ENCODE data around the gene GAPDHS. TPM values are rescaled to one million over a fixed set of nuclear protein-coding genes. Genes with fewer than 3 reads are reported as not detected.

The GAPDHS gene
- total RNA-seq, 1 experiment from 2014 or later, result not detected

GRCh38 chr19:35510626-35510964 lies 22.7 kb upstream of the GAPDHS start (continued):
- TF ChIP-seq RAD21 (IDR thresholded peaks at IDR 0.05; ENCODE audit: low read depth) (no peak), ATF3 (IDR thresholded peaks at IDR 0.05) (no peak), POLR2A (IDR thresholded peaks at IDR 0.05; ENCODE audit: borderline replicate concordance, extremely low read depth, insufficient read depth, insufficient read length) (no peak), TCF7L2 (IDR thresholded peaks at IDR 0.05; ENCODE audit: borderline replicate concordance, extremely low read depth, insufficient read depth, insufficient read length) (no peak)
- TF ChIP-seq, protein P1, sequence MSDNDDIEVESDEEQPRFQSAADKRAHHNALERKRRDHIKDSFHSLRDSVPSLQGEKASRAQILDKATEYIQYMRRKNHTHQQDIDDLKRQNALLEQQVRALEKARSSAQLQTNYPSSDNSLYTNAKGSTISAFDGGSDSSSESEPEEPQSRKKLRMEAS (IDR thresholded peaks at IDR 0.05), result no peak

DNA sequence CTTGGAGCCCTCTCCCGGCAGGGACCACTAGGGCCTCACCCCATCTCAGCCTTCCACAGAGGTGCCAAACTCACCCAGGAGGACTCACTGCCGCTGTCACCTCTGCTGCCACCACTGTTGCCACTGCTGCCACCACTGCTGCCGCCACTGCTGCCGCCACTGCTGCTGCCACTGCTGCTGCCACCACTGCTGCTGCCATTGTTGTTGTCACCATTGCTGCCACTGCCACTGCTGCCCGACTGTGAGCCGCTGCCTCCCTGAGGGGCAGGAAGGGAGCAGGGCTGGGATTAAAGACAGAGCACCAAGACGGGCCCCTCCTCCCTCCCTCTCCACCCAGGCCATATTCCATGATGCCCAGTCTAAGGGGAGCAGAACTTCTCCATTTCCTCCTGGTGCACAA lies 21.9 kb upstream of the GAPDHS start:
- ATAC-seq, result no peak
- Histone ChIP-seq H3K36me3 (ENCODE audit: control insufficient read depth in 1 of 2, insufficient read depth in 2 of 2, low read length in 2 of 2) (peaks cover 0 to 16% of the 10 kb centered on the region in 2 experiments; a peak in 1 of 4 replicates), H3K4me1 (ENCODE audit: control insufficient read depth in 1 of 2, insufficient read depth in 2 of 2, low read length in 2 of 2) (peaks cover 19 to 37% of the 10 kb centered on the region in 2 experiments), H3K27ac (ENCODE audit: low read depth, low read length) (no peak overlapping the region), H3K4me3 (replicated peaks in 1 of 2; ENCODE audit: low read depth in 1 of 2, low read length in 2 of 2) (no peak overlapping the region), H3K79me2 (ENCODE audit: insufficient read depth, low read length) (peaks cover 37% of the 10 kb centered on the region), H3K27me3 (ENCODE audit: insufficient read depth, low read length) (no peaks in the 10 kb centered on the region), H4K20me1 (ENCODE audit: insufficient read depth) (no peaks in the 10 kb centered on the region), H3K9me3 (ENCODE audit: control insufficient read depth in 1 of 2, insufficient read depth in 1 of 2, low read depth in 1 of 2, low read length in 2 of 2) (no peaks in the 10 kb centered on the region), H3K4me2 (ENCODE audit: low read length) (no peak overlapping the region), H2AFZ (ENCODE audit: low read depth, low read length, poor library complexity, severe bottlenecking) (no peak overlapping the region), H3K9ac (ENCODE audit: low read length) (no peak overlapping the region), H3K9me2 (ENCODE audit: insufficient read depth) (no peaks in the 10 kb centered on the region)
- TF ChIP-seq EGR1 (IDR thresholded peaks at IDR 0.05; ENCODE audit: low read depth) (no peak), CBX3 (IDR thresholded peaks at IDR 0.05; ENCODE audit: low read depth) (no peak), POLR2A (IDR thresholded peaks at IDR 0.05; ENCODE audit: borderline replicate concordance, extremely low read depth, insufficient read depth, insufficient read length) (no peak), ZFX (IDR thresholded peaks at IDR 0.05) (no peak), POLR2AphosphoS5 (IDR thresholded peaks at IDR 0.05; ENCODE audit: low read depth, low read length) (no peak), EZH2 (IDR thresholded peaks at IDR 0.05) (no peak), EZH2phosphoT487 (IDR thresholded peaks at IDR 0.05; ENCODE audit: borderline replicate concordance) (no peak), SRF (IDR thresholded peaks at IDR 0.05; ENCODE audit: low read depth) (no peak), RAD21 (IDR thresholded peaks at IDR 0.05; ENCODE audit: low read depth) (no peak), SIN3A (IDR thresholded peaks at IDR 0.05; ENCODE audit: low read depth) (no peak), ZNF274 (IDR thresholded peaks at IDR 0.05; ENCODE audit: low read depth, low read length) (no peak), YY1 (IDR thresholded peaks at IDR 0.05; ENCODE audit: extremely low read depth, insufficient replicate concordance, low read depth, low read length) (no peak), JUND (IDR thresholded peaks at IDR 0.05) (no peak)
- TF ChIP-seq, protein P1 (IDR thresholded peaks at IDR 0.05), result no peak
- intact Hi-C loops (cut with micrococcal nuclease), result no loop called here
- POLR2A ChIA-PET, result interaction anchor here (1.1 to 1.3 kb wide), 2 partner anchors 16 to 134 kb away, joined by 4 read pairs; no protein-coding TSS in a partner anchor
- no TSS peak for BruUV-seq (replicated peaks)
- CTCF ChIA-PET, result interaction anchor here (1.4 to 1.6 kb wide), 3 partner anchors 90 to 191 kb away, joined by 3 read pairs; no protein-coding TSS in a partner anchor
- RAD21 ChIA-PET (ENCODE audit: low non-redundant PET in 1 of 2, low total read pairs in 2 of 2, uncharacterized antibody in 2 of 2, unreplicated experiment in 2 of 2), result no interaction called here
- DNase-seq (ENCODE audit: low read depth, low spot score), result no peak
